ENCODE results near the gene TNFRSF9.
A peak's percentile ranks its signal among the peaks of the same experiment; 100 is the strongest.
"Not testable (repeated sequence)": the region's sequence is repeated elsewhere in the genome, so short reads cannot be mapped to it uniquely, and the experiment has no call there.

Gene TNFRSF9

DNA sequence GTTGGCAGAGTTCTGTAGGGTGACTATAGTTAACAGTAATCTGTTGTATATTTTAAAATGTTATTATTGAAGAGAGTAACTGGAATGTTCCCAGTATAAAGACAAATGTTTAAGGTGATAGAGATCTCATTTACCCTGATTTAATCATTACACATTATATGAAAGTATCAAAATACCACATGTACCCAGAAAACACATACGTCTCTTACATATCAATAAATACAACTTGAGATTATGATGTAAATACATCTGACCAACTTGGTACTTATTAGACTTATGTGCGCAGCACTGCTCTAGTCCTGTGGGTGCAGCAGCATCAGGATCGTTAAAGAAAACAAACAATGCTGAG lies 20.2 kb upstream of the TNFRSF9 start:
- no peak for DNase-seq (ENCODE audit: low read depth)

DNA sequence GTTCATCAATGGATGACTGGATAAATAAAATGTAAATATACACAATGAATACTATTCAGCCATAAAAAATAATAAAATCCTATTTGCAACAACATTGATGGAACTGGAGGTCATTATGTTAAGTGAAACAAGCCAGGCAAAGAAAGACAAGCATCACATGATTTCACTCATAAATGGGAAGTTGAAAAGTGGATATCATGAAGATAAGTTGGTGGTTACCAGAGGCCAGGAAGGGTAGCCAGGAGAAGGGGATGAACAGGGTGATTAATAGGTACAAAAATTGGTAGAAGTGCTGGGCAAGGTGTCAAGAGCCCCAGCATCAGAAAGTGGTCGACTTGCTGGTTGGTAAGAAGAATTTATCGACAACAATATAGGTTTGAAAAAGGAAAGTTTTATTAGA lies 19.5 kb upstream of the TNFRSF9 start:
- no peak for DNase-seq (ENCODE audit: low read depth)

DNA sequence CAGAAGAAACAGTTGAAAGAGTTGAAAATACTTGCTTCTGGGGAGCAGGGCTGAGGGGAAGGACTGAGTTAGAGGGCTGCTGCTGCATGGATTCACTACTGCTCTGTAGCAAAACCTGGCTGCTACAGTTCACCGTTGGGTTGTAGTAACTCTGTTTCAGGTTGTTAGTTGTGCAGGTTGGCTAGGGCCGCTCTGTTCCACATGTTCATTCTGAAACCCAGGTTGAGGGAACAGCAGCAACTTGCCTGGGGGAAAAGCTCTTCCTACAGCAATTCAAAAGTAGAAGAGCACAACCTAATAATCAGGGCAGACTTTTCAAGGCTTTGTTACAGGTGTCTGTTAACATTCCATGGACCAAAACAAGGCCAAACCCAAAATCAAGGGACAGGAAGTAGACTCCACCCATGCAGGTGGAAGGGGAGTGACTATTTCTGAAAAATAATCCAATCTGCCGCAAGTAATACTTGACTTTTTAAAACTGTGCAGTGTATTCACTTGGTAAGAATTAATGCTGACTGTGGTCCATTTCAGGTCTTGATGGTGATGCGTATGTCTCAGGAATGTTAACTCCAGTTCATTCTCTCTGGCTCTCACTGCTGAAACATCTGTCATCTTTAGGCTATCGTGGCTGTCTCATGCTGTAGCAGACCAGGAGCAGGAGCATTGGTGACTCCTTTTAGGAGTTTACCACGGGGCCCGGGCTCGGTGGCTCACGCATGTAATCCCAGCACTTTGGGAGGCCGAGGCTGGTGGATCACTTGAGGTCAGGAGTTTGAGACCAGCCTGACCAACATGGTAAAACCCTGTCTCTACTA lies 15.8 kb upstream of the TNFRSF9 start:
- DNase-seq (ENCODE audit: low read depth) = peak; percentile 45

DNA sequence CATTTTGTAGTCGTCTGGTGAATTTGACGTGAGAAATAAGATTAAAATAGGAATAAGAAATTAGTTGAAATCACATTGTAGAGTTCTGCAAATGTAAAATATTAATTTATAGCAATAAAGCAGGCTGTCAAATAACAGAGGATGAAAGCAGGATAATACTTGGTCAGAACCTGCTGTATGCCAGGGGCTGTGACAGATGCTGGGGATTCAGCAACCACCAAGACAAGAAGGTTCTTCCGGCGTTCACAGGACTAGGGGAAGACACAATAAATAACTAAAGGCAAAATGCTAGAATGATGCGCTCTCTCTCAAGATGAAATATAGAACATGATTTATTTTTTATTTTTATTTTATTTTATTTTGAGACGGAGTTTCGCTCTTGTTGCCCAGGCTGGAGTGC lies 14.0 kb upstream of the TNFRSF9 start:
- no peak for DNase-seq (ENCODE audit: low read depth)

DNA sequence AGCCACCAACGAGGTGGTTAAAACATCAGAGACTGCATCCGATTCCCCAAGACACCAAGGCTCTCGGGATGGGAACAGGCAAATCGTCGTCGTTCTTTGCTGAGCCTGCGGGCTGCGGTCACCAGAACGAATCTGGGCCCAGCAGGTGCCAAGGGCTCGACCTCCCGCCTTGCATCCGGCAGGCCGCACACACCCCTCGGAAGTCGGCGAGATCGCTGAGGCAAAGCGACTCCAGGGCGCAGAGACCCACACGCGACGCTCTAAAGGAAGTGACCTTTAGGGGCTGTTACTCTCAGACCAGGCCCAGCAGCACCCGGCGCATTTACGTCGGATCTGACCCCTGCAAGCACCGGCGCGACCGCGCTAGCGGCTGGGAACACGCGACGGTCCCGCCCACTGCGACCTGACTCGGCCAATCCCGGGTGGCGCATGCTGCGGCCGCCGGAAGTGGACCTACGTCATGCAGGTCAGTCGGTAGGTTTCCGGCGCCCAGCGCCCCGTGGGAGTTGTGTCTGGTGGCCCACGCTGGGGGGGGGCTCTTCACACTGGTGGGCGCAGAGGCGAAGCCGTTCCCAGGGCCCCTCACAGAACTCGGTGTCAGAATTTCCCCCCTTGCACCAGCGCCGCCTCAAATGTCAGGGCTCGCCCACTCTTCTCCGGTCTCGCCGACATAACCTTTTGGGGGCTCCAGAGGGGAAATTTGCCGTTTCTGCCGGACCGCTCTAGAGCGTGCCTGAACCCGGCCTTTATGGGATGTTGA lies 13.4 kb upstream of the TNFRSF9 start:
- peak; percentile 87 for DNase-seq (ENCODE audit: low read depth)

DNA sequence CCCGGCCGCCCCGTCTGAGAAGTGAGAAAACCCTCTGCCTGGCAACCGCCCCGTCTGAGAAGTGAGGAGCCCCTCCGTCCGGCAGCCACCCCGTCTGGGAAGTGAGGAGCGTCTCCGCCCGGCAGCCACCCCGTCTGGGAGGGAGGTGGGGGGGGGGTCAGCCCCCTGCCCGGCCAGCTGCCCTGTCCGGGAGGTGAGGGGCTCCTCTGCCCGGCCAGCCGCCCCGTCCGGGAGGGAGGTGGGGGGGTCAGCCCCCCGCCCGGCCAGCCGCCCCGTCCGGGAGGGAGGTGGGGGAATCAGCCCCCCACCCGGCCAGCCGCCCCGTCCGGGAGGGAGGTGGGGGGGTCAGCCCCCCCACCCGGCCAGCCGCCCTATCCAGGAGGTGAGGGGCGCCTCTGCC lies 12.2 kb upstream of the TNFRSF9 start:
- DNase-seq (ENCODE audit: low read depth) = not testable (repeated sequence)

DNA sequence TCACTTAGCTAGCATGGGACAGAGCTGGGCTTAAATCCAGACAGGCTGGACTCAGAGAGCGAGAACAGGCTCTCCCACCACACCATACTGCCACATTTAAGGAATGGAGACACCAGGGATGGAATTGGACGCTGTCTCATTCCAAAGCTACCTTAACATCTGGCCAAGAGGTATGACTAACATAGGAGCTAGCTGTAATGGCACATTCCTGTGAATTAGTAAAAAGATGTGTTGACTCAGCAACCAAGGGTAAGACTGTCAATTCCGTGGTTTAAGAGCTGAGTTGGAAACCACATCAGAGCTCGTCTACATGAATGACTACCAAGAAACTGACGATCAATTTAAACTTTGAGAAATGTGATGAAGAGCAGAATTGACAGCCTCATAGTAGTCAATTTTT lies 8.3 kb upstream of the TNFRSF9 start:
- DNase-seq (ENCODE audit: low read depth) = peak; percentile 72

DNA sequence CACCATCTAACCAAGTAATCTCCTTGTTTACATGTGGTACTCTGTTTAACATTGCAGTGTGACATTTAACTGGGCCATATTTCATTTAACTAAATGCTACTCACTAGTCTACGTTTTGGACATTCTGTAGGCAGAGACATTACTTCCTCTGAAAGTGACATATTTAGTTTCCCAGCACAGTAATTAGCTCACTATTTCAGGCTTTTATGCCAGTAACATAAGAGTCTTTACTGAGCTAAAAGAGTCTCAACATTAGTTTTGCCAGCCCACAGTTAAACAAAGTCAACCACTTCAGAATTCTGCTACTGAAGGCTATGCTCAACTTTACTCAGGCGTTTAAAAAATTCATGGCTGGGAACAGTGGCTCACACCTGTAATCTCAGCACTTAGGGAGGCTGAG lies 2.6 kb upstream of the TNFRSF9 start:
- DNase-seq (ENCODE audit: low read depth) = no peak

DNA sequence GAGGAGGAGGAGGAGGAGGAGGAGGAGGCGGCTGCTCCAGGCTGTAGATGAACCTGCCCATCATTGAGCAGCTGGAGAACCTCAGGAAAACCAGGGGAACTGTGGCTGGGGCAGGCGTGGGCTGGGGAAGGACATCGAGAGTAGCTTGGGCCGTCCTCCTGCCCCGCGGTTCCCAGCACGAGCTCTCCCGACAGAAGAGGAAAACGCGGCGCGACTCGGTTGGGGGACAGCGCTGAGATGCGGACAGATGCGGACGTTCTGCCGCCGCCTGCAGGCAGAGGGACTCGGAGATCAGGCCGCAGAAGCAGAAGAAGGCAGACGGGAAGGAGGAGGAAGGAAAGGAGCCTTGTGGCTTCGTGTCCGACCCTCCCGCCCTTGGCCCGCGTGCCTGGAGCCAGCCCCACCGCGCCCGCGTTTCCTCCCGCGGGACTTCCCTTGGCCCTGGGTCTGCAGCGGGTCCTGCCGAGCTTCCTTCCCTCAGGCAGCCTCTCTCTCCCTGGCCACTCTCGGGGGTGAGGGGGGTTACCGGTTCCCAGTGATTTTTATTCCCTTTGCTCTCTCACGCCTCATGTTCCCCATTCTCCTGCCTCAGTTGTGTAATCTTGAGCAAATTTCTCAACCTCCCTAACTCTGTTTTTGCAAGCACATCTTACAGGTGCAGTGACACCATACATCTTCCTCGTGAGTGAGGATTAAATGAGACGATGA lies 1.7 kb upstream of the TNFRSF9 start:
- DNase-seq (ENCODE audit: low read depth) = no peak

DNA sequence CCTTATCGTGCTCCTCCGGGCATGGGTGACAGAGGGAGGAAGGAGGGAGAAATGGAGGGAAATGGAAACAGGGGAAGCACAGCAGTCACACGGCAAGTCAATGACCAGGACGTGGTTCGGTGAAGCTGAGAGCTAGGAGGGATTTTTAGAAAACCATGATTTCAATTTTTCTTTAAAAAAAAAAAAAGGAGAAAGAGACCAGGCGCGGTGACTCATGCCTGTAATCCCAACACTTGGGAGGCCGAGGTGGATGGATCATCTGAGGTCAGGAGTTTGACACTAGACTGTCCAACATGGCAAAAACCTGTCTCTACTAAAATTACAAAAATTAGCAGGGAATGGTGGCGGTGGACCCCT lies 776 bp upstream of the TNFRSF9 start:
- DNase-seq (ENCODE audit: low read depth) = peak; percentile 71

DNA sequence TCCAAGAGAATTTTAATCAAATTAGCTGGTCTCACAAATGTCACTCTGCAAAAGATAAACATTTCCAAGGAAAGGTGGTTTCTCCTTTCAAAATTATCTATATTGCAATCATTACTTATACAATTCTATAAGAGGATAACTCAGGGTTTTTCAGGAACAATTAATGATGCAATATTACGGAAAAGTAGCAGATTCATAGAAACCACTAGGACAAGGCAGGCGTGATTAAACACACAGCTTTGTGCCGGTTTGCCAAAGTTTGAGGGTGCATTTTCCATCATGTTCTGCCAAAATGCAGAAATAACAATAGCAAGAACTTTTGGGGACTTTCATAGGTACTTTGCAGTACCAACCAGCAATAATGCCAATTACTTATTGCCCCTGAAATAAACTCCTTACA lies 605 bp downstream of the TNFRSF9 start:
- DNase-seq (ENCODE audit: low read depth) = no peak

DNA sequence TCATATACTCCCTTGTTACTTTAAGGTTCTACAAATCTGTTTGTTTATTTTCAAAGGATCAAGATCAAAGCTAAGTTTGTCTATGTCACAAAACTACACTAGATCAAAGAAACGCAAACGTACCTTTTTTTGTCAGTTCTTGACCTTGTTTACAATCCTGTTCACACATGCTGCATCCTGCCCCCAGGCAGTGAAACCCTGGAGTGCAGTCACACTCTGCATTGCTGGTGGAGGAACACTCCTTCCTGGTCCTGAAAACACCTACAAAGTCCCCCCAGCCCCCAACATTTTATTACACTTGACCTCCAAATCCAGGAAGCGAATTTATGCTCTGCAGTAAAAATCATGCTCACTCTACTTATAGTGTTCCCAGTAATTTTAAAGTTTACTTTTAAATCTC lies 2.6 kb downstream of the TNFRSF9 start:
- DNase-seq (ENCODE audit: low read depth) = no peak

DNA sequence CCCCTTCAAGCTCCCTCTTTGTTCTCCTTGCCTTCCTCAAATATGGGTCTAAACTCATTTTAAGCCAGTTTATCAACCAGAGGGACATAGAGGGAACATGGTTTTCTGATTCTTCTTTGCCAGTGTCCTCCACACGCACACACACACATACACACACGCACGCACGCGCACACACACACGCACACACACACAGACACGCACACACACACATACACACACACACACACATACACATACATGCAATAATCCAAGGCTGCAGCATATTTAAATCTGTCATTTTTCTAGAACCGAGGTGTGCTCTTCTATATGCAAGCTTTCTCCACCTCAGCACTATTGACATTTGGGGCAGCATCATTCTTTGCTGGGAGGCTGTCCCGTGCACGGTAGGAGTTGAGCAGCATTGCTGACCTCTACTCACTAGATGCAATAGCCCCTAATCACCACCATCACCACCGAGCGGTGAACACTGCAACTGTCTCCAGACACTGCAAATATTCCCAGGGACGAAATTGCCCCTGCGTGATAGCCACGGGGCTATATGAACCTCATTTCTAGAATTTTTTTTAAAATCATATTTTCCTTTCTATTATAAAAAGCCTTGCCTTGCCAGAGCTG lies 8.0 kb downstream of the TNFRSF9 start:
- DNase-seq (ENCODE audit: low read depth) = no peak

DNA sequence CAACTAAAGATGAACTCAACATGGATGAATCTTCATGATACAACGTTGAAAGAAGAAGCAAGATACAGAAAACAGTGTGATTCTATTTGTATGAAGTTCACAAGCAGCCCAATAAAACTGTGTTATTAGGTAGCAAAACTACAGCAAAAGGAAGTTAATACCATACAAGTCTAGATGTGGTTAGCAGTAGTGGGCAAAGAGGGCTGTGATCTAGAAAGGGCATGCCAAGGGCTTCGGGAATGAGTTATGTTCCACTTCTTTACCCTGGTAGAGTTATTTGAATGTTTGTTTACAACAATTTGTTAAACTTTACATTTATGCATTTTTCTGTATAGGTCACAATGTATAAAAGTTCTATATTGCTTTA lies 9.2 kb downstream of the TNFRSF9 start:
- no peak for DNase-seq (ENCODE audit: low read depth)

DNA sequence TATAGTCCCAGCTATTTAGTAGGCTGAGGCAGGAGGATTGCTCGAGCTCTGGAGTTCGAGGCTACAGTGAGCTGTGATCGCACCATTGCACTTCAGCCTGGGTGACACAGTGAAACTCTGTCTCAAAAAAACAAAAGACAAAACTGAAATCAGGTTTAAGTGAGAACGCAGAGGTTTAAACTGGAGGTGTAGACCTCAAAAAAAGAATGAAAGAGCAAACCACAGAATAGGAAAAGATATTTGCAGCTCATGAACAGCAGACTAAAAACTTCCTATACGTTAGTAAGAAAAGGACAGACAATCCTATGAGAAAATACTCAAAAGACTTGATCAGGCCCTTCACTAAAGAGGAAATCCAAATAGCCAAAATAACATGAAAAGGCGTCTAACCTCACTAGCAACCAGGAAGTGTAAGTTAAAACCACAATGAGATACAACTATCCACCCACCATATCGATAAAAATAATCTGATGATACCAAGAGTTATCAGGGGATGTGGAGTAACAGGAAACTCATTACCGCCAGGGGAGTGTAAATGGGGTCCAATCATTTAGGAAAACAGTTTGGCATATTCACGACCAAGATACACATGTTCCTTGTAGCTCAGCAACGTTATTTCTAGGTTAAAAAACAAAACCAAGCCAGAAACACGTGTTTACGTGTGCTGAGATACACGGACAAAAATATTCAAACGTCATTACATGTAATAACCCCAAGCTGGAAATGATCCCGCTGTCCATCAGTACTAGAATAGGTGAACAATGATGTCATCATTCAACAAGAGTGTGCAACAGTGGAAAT lies 9.8 kb downstream of the TNFRSF9 start:
- no peak for DNase-seq (ENCODE audit: low read depth)

DNA sequence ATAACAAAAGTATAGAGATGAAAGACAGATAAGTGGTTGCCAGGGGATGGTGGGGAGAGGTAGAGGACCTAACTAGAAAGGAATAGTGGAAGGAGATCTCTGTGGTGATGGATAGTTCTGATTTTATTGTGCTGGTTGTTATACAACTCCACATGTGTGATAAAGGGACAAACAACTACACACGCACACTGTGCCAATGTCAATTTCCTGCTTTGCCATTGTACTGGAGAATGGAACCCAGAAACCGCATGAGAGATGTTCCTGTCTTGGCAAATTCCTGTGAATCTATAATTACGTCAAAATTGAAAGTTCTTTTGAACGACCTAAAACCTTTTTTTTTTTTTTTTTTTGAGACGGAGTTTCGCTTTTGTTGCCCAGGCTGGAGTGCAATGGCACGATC lies 11.0 kb downstream of the TNFRSF9 start:
- no peak for DNase-seq (ENCODE audit: low read depth)

DNA sequence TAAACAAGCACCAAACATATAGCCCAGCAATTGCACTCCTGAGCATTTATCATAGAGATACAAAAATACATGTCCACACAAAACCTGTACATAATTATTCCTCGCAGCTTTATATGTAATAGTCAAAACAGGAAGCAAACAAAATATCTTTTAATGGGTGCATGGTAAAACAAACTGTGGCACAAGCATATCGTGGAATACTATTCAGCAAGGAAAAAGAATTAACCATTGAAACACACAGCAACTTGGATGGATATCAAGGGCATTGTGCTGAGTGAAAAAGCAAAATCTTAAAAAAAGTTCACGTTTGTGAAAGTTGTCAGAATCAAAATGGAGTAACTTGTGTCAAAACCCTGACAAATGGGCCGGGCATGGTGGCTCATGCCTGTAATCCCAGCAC lies 12.4 kb downstream of the TNFRSF9 start:
- DNase-seq (ENCODE audit: low read depth) = no peak

DNA sequence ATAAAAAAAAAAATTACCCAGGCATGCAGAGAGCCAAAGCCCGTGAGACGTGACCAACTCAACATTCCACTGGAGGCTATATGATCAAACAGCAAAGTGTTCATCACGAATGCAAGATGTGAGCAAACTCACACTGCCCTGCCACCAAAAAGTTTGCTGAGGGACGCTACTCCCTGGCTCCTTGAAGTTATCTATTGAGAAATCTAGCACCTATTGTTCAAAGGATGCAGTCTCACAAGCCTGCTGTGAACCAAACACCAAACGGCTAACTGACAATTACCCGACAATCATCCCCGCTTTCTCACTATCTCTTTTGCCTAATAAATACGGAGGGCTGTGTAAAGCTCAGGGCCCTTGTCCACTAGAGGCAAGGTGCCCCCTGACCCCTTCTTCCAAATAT lies 13.6 kb downstream of the TNFRSF9 start:
- not testable (repeated sequence) for DNase-seq (ENCODE audit: low read depth)

DNA sequence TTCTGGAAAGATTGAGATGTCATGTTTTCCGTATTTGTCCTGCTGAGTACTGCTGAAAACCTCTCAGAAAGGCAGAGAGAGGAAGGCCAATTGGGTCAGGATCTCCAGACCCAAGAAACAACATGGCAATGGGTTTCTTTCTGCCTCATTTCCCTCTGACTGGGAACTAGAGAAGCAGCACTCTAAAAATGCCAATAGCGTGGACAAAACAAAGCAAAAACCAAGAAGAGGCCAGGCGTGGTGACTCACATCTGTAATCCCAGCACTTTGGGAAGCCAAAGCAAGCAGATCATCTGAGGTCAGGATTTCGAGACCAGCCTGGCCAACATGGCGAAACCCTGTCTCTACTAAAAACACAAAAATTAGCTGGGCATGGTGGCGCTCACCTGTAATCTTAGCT lies 18.3 kb downstream of the TNFRSF9 start:
- peak; percentile 46 for DNase-seq (ENCODE audit: low read depth)

DNA sequence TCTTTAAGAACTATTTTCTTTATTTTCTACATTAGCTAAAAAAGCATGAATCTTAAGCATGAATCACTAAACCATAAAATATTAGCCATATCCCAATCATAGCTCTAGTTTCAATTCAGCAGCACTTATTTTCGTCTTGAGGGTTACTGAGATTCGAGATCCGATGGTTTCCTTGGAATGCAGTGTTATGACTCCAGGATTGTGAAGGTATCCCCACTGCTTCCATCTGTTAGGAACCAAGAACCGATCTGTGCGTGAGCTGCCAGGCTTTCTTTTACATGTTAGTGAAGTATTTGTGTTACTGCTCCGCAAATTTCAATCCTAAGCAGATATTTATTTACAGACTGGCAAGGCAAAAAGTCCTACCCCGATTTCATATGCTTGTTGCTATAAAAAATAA lies 18.8 kb downstream of the TNFRSF9 start:
- no peak for DNase-seq (ENCODE audit: low read depth)

DNA sequence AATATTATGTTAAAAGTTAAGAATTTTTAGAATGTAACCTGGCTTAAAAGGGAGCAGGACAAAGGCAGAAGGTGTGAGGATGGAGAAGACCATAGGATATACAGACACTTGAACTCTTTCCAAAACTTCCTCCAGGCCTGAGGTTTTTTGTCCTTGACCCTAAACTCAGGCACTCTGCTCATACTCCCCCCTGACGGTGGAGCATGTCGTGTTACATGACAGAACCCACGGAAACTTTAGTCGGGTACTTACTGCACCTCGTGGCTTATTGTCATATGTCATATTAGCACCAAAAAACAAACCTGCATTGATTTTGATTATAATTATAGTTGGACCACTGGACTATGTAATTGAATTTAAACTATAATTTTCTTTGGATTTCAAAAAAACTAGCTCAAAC lies 20.8 kb downstream of the TNFRSF9 start:
- no peak for DNase-seq (ENCODE audit: low read depth)

DNA sequence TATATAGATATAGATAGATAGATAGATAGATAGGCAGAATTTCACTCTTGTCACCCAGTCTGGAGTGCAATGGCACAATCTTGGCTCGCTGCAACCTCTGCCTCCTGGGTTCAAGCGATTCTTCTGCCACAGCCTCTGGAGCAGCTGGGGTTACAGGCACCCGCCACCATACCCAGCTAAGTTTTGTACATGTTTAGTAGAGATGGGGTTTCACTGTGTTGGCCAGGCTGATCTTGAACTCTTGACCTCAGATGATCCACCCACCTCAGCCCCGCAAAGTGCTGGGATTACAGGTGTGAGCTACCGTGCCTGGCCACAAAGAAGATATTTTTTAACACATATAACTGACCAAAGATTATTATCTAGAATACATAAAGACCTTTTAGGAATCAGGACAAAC lies 22.7 kb downstream of the TNFRSF9 start:
- not testable (repeated sequence) for DNase-seq (ENCODE audit: low read depth)
